ENCODE results near the gene RGS2.

- TF ChIP-seq, protein P1, sequence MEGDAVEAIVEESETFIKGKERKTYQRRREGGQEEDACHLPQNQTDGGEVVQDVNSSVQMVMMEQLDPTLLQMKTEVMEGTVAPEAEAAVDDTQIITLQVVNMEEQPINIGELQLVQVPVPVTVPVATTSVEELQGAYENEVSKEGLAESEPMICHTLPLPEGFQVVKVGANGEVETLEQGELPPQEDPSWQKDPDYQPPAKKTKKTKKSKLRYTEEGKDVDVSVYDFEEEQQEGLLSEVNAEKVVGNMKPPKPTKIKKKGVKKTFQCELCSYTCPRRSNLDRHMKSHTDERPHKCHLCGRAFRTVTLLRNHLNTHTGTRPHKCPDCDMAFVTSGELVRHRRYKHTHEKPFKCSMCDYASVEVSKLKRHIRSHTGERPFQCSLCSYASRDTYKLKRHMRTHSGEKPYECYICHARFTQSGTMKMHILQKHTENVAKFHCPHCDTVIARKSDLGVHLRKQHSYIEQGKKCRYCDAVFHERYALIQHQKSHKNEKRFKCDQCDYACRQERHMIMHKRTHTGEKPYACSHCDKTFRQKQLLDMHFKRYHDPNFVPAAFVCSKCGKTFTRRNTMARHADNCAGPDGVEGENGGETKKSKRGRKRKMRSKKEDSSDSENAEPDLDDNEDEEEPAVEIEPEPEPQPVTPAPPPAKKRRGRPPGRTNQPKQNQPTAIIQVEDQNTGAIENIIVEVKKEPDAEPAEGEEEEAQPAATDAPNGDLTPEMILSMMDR (conservative IDR thresholded peaks at IDR 0.05): no peak
- TF ChIP-seq EZH2 (IDR thresholded peaks at IDR 0.05; ENCODE audit: low read depth): no peak
These were observed 24.4 kb upstream of the RGS2 start for GRCh38 chr1:192784397-192784796.
